ENCODE data around the gene TMEM232.

TMEM232 gene

GRCh38 chr5:110653231-110653970, 73.1 kb downstream of the TMEM232 start:
- H3K4me3 ChIP-seq (replicated peaks; ENCODE audit: low read depth, low read length): no peak overlapping the region
- DNase-seq (ENCODE audit: extremely low read depth, low read depth): no peak
- TF ChIP-seq, protein P1, sequence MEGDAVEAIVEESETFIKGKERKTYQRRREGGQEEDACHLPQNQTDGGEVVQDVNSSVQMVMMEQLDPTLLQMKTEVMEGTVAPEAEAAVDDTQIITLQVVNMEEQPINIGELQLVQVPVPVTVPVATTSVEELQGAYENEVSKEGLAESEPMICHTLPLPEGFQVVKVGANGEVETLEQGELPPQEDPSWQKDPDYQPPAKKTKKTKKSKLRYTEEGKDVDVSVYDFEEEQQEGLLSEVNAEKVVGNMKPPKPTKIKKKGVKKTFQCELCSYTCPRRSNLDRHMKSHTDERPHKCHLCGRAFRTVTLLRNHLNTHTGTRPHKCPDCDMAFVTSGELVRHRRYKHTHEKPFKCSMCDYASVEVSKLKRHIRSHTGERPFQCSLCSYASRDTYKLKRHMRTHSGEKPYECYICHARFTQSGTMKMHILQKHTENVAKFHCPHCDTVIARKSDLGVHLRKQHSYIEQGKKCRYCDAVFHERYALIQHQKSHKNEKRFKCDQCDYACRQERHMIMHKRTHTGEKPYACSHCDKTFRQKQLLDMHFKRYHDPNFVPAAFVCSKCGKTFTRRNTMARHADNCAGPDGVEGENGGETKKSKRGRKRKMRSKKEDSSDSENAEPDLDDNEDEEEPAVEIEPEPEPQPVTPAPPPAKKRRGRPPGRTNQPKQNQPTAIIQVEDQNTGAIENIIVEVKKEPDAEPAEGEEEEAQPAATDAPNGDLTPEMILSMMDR (IDR thresholded peaks at IDR 0.05; ENCODE audit: low read depth, low read length, missing control alignments): no peak

DNA sequence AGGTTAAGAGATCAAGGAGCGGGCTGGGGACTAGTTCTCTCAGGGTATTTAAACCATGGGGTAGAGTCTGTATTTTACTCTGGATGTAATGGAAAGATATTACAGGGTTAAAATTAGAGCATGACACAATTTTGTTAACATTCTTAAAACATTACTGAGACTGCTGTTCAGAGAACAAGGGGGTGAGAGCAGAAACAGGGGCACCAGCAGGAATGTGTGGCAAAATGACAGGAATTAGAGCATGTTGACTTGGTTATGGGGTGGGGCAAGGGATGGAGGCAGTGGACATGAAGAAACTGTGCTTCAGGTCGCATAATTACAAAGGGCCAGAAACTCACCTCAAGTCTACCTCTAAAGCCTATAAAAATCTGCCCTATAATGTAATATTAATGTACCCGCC, 75.0 kb downstream of the TMEM232 start:
- TF ChIP-seq, protein P1 (IDR thresholded peaks at IDR 0.05; ENCODE audit: low read depth, low read length, missing control alignments): no peak
- H3K4me3 ChIP-seq (replicated peaks; ENCODE audit: low read depth, low read length): no peak overlapping the region
- no peak for DNase-seq (ENCODE audit: extremely low read depth, low read depth)

GRCh38 chr5:110644357-110644756, 82.1 kb downstream of the TMEM232 start:
- TF ChIP-seq, protein P1 (IDR thresholded peaks at IDR 0.05; ENCODE audit: low read depth, low read length, missing control alignments): no peak
- DNase-seq (ENCODE audit: extremely low read depth, low read depth): no peak

GRCh38 chr5:110638970-110639902, 87.2 kb downstream of the TMEM232 start:
- DNase-seq (ENCODE audit: extremely low read depth, low read depth): no peak
- TF ChIP-seq, protein P1 (IDR thresholded peaks at IDR 0.05; ENCODE audit: low read depth, low read length, missing control alignments): no peak

More at GRCh38 chr5:110644357-110644756, 82.1 kb downstream of the TMEM232 start:
- no peak overlapping the region for H3K4me3 ChIP-seq (replicated peaks; ENCODE audit: low read depth, low read length)

DNA sequence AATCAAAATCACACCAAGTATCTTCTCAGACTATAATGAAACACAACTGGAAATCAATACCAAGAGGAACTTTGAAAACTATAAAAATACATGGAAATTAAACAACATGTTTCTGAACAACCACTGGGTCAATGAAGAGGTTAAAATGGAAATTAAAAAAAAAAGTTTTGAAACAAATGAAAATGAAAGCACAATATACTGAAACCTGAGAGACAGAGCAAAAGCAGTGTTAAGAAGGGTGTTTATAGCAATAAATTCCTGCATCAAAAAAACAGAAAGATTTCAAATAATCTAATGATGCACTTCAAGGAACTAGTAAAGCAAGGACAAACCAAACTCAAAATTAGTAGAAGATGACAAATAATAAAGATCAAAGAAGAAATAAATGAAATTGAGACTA, 92.0 kb downstream of the TMEM232 start:
- H3K4me3 ChIP-seq (replicated peaks; ENCODE audit: low read depth, low read length): no peak overlapping the region
- TF ChIP-seq, protein P1 (IDR thresholded peaks at IDR 0.05; ENCODE audit: low read depth, low read length, missing control alignments): no peak
- DNase-seq (ENCODE audit: extremely low read depth, low read depth): no peak

More at GRCh38 chr5:110638970-110639902, 87.2 kb downstream of the TMEM232 start:
- H3K4me3 ChIP-seq (replicated peaks; ENCODE audit: low read depth, low read length): no peak overlapping the region

GRCh38 chr5:110631236-110631635, 95.2 kb downstream of the TMEM232 start:
- no peak overlapping the region for H3K4me3 ChIP-seq (replicated peaks; ENCODE audit: low read depth, low read length)
- TF ChIP-seq, protein P1 (IDR thresholded peaks at IDR 0.05; ENCODE audit: low read depth, low read length, missing control alignments): no peak

More at GRCh38 chr5:110631236-110631635, 95.2 kb downstream of the TMEM232 start:
- no peak for DNase-seq (ENCODE audit: extremely low read depth, low read depth)
